ENCODE measurements around the gene RAB6B.

Gene RAB6B

DNA sequence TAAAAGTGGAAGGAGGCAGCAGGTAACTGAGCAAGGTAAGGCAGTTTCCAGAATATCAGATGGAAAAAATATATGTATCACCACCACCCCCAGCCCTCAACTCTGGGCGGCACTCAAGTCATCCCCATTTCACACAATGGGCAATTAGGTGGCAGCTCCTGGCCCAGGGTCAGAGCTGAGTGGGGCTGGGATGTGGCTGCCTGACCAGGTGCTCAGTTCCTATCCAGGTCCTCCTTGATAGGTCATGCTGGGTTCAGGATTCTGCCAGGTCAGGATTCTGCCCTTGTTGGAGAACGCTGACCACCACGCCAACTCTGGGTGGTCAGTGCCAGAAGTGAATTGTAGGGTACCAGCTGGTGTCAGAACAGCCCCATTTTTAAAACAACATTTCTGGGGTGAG is 29.5 kb downstream of the RAB6B start:
- H3K4me3 ChIP-seq (ENCODE audit: low read length) = no peak overlapping the region
- no peaks in the 10 kb centered on the region for H3K27me3 ChIP-seq (ENCODE audit: control insufficient read depth, insufficient read depth, low read length)
- H3K27ac ChIP-seq (ENCODE audit: low read depth, low read length) = no peak overlapping the region
- no peak overlapping the region for H3K9ac ChIP-seq (ENCODE audit: low read length)
- no peaks in the 10 kb centered on the region for H3K4me1 ChIP-seq (ENCODE audit: control insufficient read depth, insufficient read depth, low read length)
- H3K36me3 ChIP-seq (ENCODE audit: control insufficient read depth, insufficient read depth, low read length) = no peaks in the 10 kb centered on the region

DNA sequence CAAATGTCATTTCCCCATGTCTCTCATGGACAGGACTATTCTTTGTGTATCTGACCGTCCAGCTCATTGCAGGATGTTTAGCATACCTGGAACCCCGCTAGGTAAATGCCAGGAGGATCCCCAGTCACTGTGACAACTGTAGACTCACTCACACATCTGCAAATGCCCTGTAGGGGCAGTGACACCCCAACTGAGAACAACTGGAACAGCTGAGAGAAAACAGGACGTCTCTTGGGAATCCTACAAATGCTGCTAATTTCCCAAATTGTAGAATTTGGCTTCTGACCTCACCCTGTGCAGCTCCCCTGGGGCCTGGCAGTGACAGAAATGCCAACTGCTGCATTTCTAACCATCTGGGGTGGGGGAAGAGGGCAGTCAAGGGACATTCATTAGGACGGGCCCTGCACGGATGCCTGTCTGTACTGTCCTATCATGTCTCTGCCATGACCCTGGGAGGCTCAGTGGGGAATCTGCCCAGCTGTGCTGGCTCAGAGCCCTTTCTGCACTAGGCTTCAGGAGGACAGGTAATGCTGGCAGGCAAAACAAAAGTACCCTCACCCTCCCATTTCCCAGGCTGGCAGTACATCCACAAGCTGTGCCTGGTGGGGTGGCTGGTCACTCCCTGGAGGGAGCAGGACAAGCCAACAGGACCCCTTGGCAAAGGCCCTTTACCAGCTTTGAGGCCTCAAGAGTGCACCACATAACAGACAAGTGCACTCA is 30.4 kb downstream of the RAB6B start:
- Histone ChIP-seq H3K27me3 (ENCODE audit: control insufficient read depth, insufficient read depth, low read length) (no peaks in the 10 kb centered on the region), H3K4me3 (ENCODE audit: low read length) (no peak overlapping the region), H3K9ac (ENCODE audit: low read length) (no peak overlapping the region), H3K27ac (ENCODE audit: low read depth, low read length) (no peak overlapping the region), H3K4me1 (ENCODE audit: control insufficient read depth, insufficient read depth, low read length) (no peaks in the 10 kb centered on the region), H3K36me3 (ENCODE audit: control insufficient read depth, insufficient read depth, low read length) (no peaks in the 10 kb centered on the region)

DNA sequence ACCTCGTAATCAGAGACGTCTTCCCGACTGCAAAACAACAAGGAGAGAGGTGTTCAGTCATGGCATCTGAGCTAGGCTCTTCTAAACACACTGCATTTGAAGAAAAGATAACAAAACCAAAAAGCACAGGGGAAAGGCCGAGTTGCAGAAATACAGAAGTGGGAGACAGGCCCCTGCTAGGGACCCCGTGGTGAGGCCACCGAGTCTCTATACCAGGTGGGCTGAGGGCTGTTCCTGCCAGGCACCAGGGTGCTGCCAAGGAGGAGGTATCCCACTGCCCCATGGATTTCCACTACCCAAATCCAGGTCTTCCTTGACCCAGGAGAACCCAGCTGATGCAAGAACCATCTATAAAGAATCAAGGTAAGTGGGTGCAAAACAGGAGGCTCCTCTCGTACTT is 31.1 kb downstream of the RAB6B start:
- no peaks in the 10 kb centered on the region for H3K4me1 ChIP-seq (ENCODE audit: control insufficient read depth, insufficient read depth, low read length)
- no peak overlapping the region for H3K27ac ChIP-seq (ENCODE audit: low read depth, low read length)
- H3K27me3 ChIP-seq (ENCODE audit: control insufficient read depth, insufficient read depth, low read length) = no peaks in the 10 kb centered on the region
- H3K36me3 ChIP-seq (ENCODE audit: control insufficient read depth, insufficient read depth, low read length) = no peaks in the 10 kb centered on the region
- H3K4me3 ChIP-seq (ENCODE audit: low read length) = no peak overlapping the region
- no peak overlapping the region for H3K9ac ChIP-seq (ENCODE audit: low read length)

DNA sequence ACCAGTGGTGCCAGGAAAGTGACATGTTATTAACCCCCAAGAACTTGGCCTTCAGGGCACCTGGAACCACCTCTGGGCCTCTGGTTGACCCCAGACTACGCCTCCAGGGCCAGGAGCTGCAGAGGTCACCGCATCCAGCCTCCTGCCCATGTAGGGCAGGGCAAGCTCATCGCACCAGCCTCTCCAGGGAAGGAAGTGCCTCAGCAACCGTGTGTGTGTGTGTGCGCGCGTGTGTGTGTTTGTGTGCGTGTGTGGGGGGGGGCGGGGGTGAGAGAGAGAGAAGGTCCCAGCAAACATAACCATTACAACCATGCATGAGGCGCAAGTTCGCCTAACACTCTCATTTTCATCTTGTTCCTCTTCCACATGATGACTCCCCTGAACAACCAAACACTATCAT is 31.8 kb downstream of the RAB6B start:
- no peak overlapping the region for H3K27ac ChIP-seq (ENCODE audit: low read depth, low read length)
- no peaks in the 10 kb centered on the region for H3K36me3 ChIP-seq (ENCODE audit: control insufficient read depth, insufficient read depth, low read length)
- H3K9ac ChIP-seq (ENCODE audit: low read length) = no peak overlapping the region
- no peaks in the 10 kb centered on the region for H3K4me1 ChIP-seq (ENCODE audit: control insufficient read depth, insufficient read depth, low read length)
- no peaks in the 10 kb centered on the region for H3K27me3 ChIP-seq (ENCODE audit: control insufficient read depth, insufficient read depth, low read length)
- no peak overlapping the region for H3K4me3 ChIP-seq (ENCODE audit: low read length)

DNA sequence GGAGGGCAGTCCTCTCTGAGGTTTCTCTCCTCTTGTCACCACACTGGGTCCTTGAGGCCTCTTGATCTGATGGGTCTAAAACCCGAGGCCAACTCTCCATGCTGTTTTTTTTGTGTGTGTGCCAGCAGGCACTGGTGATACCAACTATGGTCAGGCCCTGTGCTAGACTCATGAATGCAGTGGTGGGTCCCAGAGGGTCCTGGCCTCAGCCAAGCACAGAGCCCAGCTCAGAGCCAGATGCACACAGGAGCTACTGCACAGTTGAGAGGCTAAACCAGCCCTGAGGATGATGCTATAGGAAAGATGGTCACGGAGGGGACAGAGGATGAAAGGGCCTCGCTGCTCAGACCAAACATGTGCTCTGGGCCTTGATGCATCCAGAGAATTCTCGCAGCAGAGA is 33.5 kb downstream of the RAB6B start:
- Histone ChIP-seq H3K27me3 (ENCODE audit: control insufficient read depth, insufficient read depth, low read length) (no peaks in the 10 kb centered on the region), H3K27ac (ENCODE audit: low read depth, low read length) (no peak overlapping the region), H3K36me3 (ENCODE audit: control insufficient read depth, insufficient read depth, low read length) (no peaks in the 10 kb centered on the region), H3K4me3 (ENCODE audit: low read length) (no peak overlapping the region), H3K9ac (ENCODE audit: low read length) (no peak overlapping the region), H3K4me1 (ENCODE audit: control insufficient read depth, insufficient read depth, low read length) (no peaks in the 10 kb centered on the region)

DNA sequence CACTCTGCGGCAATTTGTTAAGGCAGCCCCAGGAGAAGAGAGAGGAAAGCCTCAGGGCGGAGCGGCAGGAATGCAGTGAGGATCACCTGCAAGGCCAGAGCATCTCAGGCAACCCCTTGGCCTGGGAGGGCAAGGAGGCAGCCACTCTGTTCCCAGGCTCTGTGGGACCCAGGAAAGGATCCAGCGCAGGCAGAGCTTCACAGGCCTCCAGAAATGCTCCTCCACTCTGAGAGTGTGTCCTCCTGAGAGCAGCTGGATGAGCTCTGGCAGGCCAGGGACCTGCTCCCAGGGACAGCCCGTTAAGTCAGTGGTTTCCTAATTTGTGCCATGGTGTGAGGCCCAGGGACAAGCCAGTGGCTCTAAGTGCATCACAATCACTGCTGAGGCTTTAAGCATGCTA is 35.2 kb downstream of the RAB6B start:
- H3K27me3 ChIP-seq (ENCODE audit: control insufficient read depth, insufficient read depth, low read length) = no peaks in the 10 kb centered on the region
- H3K27ac ChIP-seq (ENCODE audit: low read depth, low read length) = no peak overlapping the region
- no peak overlapping the region for H3K4me3 ChIP-seq (ENCODE audit: low read length)

DNA sequence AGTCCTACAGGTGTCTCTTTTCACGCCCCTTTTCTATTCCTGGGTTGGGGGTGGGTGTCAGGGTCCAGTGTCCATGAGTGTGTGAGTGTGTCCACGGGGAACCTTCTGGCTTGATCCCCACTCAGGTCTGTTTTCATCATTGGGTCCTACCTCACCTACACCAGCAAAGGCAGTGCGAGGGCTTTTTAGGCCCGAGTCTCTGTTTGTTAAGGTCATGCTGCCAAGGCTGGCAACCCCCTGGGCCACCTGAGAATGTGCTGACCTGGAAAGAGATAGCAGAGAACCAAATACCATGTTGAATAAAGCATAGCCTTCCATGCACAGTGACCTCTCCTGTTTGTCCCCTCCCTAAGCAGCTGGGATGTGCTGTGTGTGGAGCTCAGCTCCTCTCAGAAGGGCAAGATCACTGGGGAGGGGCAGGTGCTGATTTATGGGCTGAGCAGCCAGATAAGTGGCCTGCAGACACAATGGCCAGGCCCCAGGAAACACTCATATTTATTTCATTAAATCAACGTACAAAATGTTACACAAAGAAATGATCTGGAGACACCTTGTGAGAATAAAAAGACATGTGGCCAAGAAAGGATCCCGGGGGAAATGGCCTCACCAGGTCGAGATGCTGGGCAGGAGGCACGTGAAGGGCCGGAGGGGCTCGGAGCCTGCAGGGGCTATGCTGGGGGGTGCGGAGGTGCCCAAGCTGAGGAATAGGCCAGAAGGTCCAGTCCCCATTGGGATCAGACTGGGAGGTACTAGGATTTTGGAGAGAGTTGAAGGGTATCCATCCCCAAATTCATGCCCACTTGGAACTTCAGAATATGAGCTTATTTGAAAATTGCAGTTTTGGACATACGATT is 36.1 kb downstream of the RAB6B start:
- Histone ChIP-seq H3K4me3 (ENCODE audit: low read length) (no peak overlapping the region), H3K36me3 (ENCODE audit: control insufficient read depth, insufficient read depth, low read length) (no peaks in the 10 kb centered on the region), H3K4me1 (ENCODE audit: control insufficient read depth, insufficient read depth, low read length) (no peaks in the 10 kb centered on the region), H3K27me3 (ENCODE audit: control insufficient read depth, insufficient read depth, low read length) (no peaks in the 10 kb centered on the region), H3K27ac (ENCODE audit: low read depth, low read length) (no peak overlapping the region), H3K9ac (ENCODE audit: low read length) (no peak overlapping the region)

More for the DNA sequence above, 35.2 kb downstream of the RAB6B start:
- no peak overlapping the region for H3K9ac ChIP-seq (ENCODE audit: low read length)
- H3K4me1 ChIP-seq (ENCODE audit: control insufficient read depth, insufficient read depth, low read length) = no peaks in the 10 kb centered on the region
- no peaks in the 10 kb centered on the region for H3K36me3 ChIP-seq (ENCODE audit: control insufficient read depth, insufficient read depth, low read length)

DNA sequence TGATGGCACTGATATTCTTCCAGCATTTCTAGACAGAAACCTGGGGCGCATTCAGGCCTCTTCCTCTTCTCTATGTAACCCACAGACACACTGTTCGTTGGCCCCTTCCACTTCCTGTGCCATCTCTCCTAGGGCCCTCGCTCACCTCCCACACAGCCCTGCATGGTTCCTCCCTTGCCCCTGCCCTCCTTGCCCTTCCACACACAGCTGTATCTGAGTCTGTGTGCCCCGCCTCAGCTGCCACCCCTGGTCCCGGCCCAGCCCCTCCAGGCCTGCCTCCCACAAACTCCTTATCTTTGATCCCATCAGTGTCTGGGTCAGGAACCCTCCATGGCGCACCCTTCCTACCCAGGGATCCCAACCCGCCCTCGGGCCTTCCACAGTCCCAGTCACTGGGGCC is 37.9 kb downstream of the RAB6B start:
- Histone ChIP-seq H3K36me3 (ENCODE audit: control insufficient read depth, insufficient read depth, low read length) (no peaks in the 10 kb centered on the region), H3K27ac (ENCODE audit: low read depth, low read length) (no peak overlapping the region), H3K27me3 (ENCODE audit: control insufficient read depth, insufficient read depth, low read length) (no peaks in the 10 kb centered on the region), H3K9ac (ENCODE audit: low read length) (no peak overlapping the region), H3K4me1 (ENCODE audit: control insufficient read depth, insufficient read depth, low read length) (no peaks in the 10 kb centered on the region), H3K4me3 (ENCODE audit: low read length) (no peak overlapping the region)

DNA sequence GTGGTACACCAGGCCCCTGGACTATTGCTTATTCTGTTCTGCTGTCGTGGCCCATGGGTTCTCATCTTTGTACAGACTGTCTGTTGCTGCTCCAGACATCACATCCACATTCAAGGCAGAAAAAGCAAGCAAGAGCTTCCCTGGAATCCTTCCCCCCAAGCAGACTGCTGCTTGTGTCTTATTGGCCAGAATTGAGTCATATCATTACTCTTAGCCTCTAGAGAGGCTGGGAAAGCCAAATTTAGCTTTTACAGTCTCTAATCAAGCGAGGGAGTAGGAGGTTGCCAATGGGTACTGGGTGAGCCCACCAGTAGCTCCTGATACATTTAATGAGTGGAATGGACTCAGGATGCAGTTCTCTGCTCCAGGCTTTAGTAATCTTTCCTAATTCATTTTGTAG is 39.4 kb downstream of the RAB6B start:
- Histone ChIP-seq H3K9ac (ENCODE audit: low read length) (no peak overlapping the region), H3K4me1 (ENCODE audit: control insufficient read depth, insufficient read depth, low read length) (no peaks in the 10 kb centered on the region), H3K36me3 (ENCODE audit: control insufficient read depth, insufficient read depth, low read length) (no peaks in the 10 kb centered on the region), H3K27ac (ENCODE audit: low read depth, low read length) (no peak overlapping the region), H3K4me3 (ENCODE audit: low read length) (no peak overlapping the region), H3K27me3 (ENCODE audit: control insufficient read depth, insufficient read depth, low read length) (no peaks in the 10 kb centered on the region)

DNA sequence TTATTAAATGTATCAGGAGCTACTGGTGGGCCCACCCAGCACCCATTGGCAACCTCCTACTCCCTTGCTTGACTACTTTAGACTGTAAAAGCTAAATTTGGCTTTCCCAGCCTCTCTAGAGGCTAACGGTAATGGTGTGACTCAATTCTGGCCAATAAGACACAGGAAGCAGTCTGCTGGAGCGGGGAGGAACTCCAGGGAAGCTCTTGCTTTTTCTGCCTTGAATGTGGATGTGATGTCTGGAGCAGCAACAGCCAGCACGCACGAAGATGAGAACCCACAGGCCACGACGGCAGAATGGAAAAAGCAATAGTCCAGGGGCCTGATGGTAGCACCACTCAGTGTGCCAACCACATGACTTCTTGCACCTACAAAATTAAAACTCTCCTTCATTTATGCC is 39.9 kb downstream of the RAB6B start:
- Histone ChIP-seq H3K27me3 (ENCODE audit: control insufficient read depth, insufficient read depth, low read length) (no peaks in the 10 kb centered on the region), H3K27ac (ENCODE audit: low read depth, low read length) (no peak overlapping the region), H3K4me3 (ENCODE audit: low read length) (no peak overlapping the region), H3K36me3 (ENCODE audit: control insufficient read depth, insufficient read depth, low read length) (no peaks in the 10 kb centered on the region), H3K9ac (ENCODE audit: low read length) (no peak overlapping the region), H3K4me1 (ENCODE audit: control insufficient read depth, insufficient read depth, low read length) (no peaks in the 10 kb centered on the region)

DNA sequence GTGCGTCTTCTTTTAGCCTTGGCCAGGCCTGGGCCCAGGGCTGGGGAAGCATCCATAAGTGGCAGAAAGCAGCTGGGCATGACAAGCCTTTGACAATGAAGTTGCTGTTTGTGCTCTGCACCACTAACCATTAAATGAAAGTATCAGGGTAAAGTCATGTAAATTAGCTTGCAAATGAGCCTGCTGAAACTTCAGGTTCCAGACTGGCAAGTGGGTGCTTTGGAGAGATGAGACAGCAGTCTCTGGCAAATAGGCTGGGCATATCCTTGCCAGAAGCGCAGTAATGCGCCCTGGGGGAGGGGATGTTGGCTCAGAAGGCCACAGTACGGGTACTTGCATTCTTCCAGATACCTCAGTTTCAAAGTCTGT is 40.7 kb downstream of the RAB6B start:
- no peaks in the 10 kb centered on the region for H3K27me3 ChIP-seq (ENCODE audit: control insufficient read depth, insufficient read depth, low read length)
- H3K9ac ChIP-seq (ENCODE audit: low read length) = no peak overlapping the region
- no peaks in the 10 kb centered on the region for H3K4me1 ChIP-seq (ENCODE audit: control insufficient read depth, insufficient read depth, low read length)
- H3K4me3 ChIP-seq (ENCODE audit: low read length) = no peak overlapping the region
- H3K27ac ChIP-seq (ENCODE audit: low read depth, low read length) = no peak overlapping the region
- H3K36me3 ChIP-seq (ENCODE audit: control insufficient read depth, insufficient read depth, low read length) = no peaks in the 10 kb centered on the region

DNA sequence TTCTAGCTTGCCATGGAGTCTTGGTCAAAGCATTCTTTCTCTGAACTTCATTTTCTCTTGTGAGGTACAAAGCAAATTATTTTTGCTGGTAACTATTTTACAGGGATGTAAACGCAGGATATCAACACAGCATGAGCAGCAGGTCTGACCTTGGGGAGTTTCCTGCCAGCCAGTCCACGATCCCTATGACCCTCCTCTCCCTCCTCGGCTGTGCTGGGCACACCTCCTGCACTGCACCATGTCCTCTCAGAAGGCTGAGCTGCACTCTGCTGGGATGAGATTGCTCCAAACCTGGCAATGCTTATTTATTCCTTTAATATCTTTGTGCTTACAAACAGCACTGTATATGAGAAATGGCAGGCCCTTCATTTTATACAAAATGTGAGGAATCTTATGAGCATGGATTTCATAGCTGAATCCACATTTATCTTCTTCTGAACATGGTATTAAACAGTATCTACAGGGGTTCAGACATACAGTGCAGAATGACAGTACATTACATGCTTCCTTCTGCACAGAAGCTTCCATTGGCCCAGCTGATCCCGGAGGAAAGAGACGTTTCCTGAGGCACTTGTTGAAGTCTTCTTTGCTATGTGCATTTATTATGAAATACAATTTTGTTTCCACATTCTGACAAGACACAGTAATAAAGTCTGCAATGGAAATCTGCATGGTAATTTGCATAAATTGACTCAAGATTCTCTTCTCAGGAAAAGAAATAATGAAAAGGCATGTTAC is 41.2 kb downstream of the RAB6B start:
- Histone ChIP-seq H3K4me3 (ENCODE audit: low read length) (no peak overlapping the region), H3K36me3 (ENCODE audit: control insufficient read depth, insufficient read depth, low read length) (no peaks in the 10 kb centered on the region), H3K27me3 (ENCODE audit: control insufficient read depth, insufficient read depth, low read length) (no peaks in the 10 kb centered on the region), H3K27ac (ENCODE audit: low read depth, low read length) (no peak overlapping the region), H3K9ac (ENCODE audit: low read length) (no peak overlapping the region), H3K4me1 (ENCODE audit: control insufficient read depth, insufficient read depth, low read length) (no peaks in the 10 kb centered on the region)
